ENCODE measurements around the gene MYOM1.

DNA sequence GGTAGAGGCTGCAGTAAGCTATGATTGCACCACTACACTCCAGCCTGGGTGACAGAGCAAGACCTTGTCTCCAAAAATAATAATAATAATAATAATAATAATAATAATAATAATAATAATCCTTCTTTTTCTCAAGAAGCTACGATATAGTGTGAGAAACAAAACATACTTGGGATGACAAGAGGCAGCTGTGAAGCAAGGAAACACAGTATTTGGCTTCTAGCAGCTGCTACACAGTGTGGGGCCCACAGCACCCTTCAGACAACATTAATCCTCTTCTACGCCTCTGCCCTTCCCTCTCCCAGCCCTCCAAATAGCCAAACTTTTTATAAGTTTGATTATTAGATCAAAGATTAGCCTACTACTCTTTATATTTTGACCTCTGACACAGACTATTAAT is 62.2 kb downstream of the MYOM1 start:
- TF ChIP-seq, protein P1, sequence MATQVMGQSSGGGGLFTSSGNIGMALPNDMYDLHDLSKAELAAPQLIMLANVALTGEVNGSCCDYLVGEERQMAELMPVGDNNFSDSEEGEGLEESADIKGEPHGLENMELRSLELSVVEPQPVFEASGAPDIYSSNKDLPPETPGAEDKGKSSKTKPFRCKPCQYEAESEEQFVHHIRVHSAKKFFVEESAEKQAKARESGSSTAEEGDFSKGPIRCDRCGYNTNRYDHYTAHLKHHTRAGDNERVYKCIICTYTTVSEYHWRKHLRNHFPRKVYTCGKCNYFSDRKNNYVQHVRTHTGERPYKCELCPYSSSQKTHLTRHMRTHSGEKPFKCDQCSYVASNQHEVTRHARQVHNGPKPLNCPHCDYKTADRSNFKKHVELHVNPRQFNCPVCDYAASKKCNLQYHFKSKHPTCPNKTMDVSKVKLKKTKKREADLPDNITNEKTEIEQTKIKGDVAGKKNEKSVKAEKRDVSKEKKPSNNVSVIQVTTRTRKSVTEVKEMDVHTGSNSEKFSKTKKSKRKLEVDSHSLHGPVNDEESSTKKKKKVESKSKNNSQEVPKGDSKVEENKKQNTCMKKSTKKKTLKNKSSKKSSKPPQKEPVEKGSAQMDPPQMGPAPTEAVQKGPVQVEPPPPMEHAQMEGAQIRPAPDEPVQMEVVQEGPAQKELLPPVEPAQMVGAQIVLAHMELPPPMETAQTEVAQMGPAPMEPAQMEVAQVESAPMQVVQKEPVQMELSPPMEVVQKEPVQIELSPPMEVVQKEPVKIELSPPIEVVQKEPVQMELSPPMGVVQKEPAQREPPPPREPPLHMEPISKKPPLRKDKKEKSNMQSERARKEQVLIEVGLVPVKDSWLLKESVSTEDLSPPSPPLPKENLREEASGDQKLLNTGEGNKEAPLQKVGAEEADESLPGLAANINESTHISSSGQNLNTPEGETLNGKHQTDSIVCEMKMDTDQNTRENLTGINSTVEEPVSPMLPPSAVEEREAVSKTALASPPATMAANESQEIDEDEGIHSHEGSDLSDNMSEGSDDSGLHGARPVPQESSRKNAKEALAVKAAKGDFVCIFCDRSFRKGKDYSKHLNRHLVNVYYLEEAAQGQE (IDR thresholded peaks at IDR 0.05; ENCODE audit: low read depth): no peak
- TF ChIP-seq YY1 (IDR thresholded peaks at IDR 0.05; ENCODE audit: low read depth): no peak
- no peak for TF ChIP-seq EP300 (IDR thresholded peaks at IDR 0.05; ENCODE audit: borderline replicate concordance)
- no peak for TF ChIP-seq TAF1 (IDR thresholded peaks at IDR 0.05; ENCODE audit: low read depth)
- TF ChIP-seq, protein P2, sequence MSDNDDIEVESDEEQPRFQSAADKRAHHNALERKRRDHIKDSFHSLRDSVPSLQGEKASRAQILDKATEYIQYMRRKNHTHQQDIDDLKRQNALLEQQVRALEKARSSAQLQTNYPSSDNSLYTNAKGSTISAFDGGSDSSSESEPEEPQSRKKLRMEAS (IDR thresholded peaks at IDR 0.05): no peak
- TF ChIP-seq TCF12 (IDR thresholded peaks at IDR 0.05; ENCODE audit: low read depth): no peak
- no peak for TF ChIP-seq RAD21 (IDR thresholded peaks at IDR 0.05; ENCODE audit: low read depth)
- TF ChIP-seq CREB1 (IDR thresholded peaks at IDR 0.05; ENCODE audit: low read depth): no peak
- no peak for TF ChIP-seq CEBPB (IDR thresholded peaks at IDR 0.05)

All from Ishikawa (cell line).